Fibroblast of the conjunctiva (primary cell): ENCODE measurements around the gene NOS1AP.
A peak's percentile ranks its signal among the peaks of the same experiment; 100 is the strongest.

Source experiments
- DNase-seq: peaks from one replicate; pipeline ENCODE4 v3.0.0-alpha.2; 2010; ENCODE audit warnings: low read depth

Gene NOS1AP

DNA sequence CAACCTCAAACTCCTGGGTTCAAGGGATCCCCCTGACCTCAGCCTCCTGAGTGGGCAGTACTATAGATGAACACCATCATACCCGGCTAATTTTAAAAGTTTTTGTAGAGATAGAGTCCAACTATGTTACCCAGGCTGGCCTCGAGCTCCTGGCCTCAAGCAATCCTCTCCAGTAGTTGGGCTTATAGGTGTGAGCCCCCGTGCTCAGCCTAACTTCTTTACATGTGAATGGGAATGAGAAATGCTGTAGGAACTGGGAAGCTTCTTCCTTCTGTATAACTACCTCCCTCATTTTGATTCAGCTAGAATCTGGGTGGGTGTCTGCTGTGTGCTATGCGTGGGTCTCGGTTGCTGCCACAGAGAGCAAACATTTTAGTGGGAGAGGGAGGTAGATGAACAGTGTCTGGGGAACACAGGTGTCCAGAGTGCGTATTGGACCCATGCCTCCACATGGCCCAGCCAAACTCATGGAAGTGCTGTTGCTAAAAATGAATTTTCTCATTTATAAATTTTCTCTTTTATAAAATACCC is 150.6 kb downstream of the NOS1AP start:
- no peak for DNase-seq

DNA sequence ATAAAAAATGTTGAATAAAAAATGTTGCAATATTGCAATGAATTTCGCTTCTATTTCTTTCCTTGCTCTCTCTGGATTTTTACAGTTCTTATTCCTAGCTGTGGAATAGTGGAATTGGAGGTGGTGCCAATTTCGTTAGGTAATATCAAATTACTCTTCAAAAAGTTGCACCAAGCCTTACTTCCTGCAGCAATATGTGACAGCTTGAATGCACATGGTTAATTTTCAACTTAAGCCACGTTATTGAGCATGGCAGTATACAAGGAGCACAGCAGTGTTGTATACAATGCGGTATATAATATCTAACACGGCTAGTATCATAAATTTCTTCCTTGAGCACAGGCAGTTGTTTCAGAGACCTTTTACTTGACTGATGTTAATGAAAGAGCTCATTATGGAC is 152.5 kb downstream of the NOS1AP start:
- no peak for DNase-seq

DNA sequence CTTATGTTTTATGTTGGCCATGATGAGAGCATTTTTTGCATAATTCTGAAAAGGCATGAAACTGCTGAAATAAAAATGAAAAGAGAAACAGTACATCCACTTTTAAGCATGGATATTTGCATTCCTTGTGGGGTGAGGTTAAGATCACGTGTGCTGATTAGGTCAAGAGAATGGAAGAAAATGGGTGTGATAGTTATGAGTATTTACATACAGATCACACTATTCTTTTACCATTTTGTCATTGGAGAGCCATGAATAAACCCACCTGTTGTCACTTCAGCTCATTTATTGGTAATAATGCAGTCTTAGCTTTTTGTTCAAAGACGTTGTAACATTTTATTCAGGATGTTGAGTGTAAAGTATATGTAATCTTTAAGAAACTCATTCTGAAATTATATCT is 153.2 kb downstream of the NOS1AP start:
- no peak for DNase-seq

DNA sequence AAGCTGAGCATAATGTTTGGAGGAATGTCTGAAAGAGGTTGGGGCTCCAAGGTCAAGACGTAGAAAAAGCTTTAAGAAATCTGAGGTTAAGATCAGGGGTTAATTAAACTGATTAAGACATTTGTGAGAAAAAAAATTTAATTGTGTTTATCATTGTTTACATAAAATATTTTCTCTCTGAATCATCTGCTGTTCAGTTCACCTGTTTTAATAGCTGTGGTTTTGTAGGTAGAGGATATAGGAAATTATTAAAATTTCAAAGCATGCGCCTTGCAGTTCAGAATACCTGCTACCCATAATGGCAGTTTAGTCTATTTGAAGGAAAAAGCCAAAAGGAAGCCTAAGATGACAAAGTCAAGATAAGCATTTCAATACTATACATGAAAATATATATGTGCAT is 154.0 kb downstream of the NOS1AP start:
- DNase-seq = no peak

DNA sequence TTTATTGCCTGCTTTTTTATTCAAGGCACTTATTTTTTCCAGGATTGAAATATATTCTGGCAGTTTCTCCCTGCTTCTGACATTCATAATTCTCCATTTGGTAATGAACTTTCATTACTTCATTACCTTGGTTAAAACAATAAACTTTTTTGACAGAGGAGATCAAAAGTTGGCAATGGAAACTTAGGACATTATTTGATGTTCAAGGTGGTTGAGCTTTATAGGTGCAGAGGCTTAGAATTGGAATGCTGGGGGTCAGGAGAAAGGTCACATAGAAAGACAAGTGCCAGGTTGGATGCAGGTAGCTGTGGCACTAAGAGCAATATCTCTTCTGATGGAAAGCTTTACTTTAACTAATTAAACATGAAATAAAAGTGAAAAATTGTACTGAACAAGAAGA is 154.8 kb downstream of the NOS1AP start:
- DNase-seq = no peak

DNA sequence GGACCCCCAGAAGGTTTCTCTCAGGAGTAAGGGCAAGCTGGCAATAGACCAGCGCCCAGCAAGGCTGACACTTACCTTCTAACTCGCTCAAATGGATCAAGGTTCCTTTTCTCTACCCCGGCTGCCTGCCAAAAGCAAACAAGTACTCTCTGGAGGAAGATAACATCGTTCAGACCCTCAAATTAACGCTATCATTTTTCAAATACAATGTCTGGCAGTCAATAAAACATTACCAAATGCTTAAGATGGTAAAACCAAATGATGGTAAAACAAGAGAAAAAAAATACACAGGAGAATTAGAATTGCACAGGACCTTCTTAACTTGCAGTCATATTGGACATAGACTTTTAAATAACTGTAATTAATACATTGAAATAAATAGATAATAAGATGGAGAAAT is 159.1 kb downstream of the NOS1AP start:
- no peak for DNase-seq

DNA sequence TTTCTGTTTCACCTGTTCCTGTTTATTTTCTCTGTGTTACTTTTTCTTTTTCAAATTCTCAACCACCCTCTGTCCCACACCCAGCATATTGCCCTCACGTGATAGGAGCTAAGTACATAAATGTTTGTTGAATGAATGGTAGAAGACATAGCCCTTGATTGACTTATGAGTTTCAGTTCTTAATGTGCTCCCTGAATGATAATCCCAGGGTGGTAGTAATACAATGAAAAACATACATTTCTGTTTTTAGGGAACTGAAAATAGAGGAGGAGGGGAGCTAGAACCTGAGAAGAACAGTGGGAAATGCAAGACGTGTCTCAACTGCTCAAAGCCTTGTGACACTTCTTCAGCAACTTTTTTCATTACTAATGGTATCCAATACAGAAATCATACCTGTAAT is 160.1 kb downstream of the NOS1AP start:
- DNase-seq = no peak

DNA sequence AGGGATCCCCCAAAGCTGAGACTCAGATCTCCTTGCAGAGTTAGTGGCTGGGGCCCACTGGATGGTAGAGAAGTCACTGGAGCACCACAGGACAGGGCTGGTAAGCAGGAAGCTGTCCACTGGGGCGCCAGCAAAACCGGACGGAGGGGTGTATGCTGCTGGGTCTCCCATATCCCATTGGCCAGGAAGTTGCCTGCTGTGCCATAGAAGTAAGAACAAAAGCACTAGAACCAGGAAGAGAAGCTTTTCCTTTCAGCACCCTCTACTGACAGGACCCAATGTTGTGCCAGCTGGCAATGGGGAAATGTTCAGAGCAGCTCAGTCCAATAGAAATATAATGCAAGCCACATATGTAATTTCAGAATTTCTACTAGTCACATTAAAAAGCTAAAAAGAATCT is 160.6 kb downstream of the NOS1AP start:
- no peak for DNase-seq

DNA sequence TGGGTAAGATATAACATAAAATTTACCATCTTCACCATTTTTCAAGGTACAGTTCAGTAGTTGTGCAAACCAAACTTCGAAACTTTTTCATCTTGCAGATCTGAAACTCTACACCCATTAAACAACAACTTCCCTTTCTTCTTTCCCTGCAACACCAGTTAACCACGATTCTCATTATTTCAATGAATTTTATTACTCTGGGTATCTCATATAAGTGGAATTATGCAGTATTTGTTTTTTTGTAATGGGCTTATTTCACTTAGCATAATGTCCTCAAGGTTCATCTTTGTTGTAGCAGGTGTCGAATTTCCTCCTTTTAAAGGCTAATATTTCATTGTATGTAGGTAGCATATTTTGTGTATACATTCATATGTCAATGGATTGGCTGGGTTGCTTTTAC is 161.0 kb downstream of the NOS1AP start:
- no peak for DNase-seq

DNA sequence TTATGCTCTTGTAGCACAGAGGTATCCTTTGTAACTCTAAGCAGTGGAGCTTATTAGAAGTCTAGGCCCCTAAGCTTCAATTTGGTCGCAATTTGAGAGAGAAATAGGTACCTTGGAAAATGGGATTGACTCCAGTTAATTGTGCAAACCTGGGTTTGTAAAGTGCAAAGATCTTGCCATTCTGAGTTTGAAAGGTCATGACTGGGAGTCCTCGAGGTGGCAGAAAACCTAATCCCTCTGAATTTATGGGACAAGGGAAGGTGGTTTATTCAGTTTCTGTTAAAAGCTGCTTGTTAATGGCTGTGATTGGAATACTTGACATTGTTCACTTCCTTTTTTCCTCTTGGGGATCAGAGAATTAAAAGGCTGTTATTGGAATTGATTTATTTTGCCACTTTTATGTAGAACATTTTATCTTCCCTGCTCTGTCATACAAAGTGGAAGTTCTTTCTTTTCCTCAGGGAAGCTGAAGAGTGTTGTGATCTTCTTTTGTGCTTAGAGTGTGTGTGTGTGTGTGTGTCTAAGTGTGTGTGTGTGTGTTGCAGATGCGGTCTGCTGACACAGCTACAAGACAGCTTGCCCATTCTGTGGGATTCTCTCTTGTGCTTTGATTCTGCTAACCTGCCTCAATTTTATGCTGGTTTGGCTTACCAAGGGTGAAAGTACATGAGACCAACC is 162.7 kb downstream of the NOS1AP start:
- DNase-seq = no peak

DNA sequence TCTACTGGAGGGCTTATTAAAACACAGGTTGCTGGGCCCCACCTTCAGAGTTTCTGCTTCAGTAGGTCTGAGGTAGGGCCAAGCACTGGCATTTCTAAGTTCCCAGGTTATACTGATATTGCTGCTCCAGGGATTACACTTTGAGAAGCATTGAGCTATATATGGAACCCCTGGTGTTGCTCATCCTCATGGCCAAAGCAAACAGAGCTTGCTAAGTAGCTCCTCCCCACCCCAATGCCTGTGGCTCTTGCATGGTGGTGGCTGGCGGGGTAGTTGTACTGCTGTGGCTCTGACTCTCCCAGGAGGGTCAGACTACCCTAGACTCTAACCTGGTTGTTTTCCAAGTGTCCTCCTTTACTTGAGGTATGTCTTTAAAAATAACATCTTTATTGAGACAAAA is 163.6 kb downstream of the NOS1AP start:
- no peak for DNase-seq

DNA sequence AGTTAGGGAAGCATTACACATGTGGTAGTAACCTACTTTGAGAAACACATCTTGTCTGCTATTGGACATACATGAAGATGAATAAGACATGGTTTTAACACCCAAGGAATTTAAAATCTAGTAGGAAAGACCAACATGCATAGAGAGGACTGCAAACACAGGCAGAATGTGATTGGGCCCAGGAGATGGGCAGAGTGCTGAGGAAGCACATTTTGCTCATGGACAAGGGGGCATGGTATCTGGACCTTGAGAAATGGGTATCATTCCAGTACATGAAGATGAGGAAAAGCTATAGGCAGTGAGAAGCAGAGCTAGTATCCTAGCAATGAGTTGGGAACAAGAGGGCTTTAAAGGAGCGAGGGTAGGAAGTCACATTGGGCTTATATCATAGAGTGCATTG is 164.4 kb downstream of the NOS1AP start:
- no peak for DNase-seq

DNA sequence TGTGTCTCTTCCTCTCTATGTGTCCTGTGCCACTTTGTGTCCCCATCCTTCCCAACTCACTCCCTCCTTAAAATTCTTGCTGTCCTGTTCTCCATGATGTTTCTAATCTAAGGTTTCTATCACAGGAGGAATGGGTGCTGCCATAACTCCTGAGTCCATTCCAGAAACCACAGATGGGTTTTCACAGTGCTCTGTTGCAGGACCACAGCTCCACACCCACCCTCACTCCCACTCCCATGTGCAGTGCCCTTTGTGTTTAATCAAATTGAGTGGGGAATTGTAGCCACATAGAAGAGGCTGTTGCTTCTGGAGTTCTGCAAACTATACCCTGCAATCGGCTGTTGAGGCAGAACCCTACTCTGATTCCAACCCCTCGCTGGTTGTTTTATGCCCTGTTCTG is 165.1 kb downstream of the NOS1AP start:
- DNase-seq = no peak

DNA sequence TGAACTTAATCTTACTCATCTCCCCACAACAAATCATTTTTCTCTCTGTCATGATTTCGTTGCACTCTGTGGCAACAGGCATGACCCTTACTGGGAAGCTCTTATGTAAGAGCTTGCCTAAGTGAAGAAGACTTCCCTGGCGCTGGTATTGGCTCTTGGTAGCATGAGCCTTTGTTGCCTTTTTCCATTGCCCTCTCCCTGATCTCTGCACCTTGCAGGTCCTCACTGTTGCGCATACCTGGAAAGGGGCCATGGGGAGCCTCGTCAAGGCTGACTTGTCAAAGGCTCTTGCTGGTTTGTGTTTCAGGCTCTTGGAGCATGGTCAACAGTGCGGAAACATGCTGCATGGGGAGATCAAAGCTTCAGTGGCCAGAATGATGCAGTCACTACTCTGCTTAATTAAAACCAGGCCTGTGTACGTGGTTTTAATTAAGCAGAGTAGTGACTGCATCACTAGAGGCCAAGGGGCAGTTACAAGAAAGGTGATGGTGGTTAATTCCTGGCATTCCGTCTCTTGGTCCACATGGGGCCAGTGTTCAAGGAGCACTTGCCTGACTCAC is 165.8 kb downstream of the NOS1AP start:
- DNase-seq = peak; percentile 59

DNA sequence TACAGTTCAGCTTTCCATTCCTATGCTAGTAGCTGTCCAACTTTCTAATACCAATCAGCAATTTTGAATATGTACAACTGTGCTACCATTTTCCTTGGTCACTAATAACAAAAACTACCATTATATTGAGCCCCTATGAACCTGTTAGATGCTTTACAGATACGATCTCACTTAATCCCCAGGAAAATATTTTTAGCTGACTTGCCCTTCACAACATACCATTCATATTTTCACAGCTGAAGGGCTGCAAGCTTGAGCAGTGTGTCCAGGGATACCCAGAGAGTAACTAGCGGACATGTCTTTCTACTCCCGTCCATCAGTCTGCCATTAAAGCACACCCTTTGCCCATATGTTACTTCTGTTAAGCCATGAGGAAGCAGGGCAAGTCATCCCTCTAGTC is 166.7 kb downstream of the NOS1AP start:
- DNase-seq = no peak

DNA sequence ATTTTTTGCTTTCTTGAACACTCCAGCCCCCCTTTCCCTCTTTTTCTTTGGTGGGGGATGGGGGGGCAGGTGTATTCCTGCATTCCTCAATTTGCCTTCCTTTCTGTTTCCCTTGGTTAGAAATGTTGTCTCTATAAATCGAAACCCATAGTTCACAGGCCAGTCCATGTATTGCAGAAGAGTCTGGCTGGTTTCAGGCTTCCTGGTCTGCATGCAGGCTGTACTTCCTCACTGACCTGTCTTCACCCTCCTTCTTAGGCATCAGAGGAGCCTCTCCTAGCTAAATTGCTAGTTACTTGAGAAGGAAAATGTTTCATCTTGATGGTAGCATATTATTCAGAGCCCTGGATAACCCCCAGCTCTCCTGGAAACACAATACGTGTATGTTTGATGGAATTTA is 167.1 kb downstream of the NOS1AP start:
- no peak for DNase-seq

DNA sequence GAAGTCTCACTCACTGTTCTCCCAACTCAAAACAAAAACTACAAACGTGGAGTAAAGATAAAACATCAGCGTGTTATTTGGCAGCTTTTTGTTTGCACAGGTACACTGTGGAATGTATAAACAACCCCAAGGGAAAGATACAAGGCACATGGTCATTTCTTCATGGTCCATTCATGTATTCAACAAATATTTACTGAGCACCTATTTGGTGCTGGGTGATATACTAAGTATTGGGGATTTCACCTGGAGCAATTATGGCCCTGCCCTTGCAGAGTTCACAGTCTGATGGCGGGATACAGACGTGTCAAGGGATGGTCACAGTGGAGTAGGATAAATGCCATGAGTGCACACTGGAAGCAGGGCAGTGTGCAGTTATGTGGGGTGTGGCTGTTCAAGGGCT is 171.1 kb downstream of the NOS1AP start:
- DNase-seq = no peak

DNA sequence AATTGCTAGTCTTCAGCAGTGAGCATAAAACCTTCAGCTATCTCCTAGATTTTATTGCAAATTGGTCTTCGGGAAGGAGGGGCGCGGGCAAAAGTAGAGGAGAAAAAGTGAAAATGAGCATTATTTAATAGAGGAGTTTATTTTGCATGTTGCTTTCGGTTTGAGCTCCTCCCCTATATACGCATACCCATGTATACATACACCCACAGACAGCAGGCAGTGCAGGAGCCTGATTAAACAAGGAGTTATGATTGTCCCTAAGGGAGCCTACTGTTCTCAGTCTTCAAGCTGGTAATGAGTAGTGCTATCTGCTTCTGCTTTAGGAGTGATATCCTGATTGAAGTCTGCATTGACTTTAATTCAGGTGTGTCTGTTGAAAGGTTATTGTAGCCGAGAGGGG is 173.3 kb downstream of the NOS1AP start:
- DNase-seq = no peak

DNA sequence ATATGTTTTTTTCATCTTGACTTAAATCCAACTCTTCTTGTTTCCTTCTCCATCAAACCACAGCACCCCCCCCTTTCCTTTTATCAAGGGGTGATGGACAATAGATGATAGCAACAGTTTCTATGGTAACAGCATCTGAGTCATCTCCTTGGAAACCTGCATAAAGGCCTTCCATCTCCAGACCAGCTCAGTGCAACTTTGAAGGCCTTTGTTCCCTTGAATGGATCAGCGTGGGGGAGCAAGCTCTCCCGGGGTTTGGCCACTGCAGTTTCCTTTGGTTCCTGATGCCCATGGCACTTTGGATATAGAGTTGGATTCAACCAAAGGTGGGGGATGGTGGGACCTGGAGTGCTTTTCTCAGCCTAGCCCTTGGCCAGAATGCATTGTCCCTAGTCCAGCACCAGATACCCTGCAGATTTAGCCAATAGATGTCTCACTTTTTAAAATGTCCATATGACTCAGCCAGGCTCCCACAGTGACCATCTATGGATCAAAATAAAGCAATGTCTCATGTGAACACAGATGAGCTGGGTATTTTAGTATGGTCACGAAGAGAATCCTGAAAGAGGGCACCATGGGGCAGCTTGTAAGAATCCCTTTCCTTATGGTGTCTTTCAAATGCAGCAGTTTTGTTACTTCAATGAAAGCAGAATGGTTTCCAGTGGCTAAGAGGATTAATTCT is 179.5 kb downstream of the NOS1AP start:
- DNase-seq = no peak

DNA sequence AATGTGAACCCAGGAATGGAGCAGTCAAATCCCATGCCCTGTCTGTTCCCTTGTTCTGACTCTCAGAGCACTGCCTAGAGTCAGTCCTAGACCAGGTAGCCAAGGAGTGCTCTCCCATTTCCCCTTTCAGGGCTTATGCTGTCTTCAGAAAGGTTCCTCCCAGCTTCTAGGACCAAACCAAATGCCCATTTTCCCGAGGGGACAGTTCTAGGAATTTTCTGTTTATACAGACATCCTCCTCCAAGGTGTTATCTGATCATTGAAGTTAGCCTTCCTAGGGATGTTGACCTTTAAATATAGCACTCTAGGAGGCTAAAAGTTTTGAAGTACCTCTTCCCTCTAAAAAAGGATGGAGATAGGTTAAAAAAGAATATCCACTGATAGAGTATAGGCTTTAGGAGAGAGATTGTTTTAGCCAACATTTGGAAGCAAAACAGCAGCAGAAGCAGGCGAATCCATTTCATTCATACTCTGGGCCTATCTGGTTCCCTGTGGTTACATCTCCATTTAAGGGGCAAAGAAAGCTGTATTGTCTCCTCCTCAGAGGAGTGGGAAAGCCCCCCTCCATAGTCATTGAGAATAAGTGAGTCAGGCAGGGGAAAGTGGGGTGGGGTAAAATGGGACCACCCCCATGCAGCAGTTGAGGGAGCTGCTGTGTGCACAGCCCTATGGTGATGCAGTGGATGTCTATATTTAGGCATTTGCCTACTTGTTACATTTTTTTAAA is 180.7 kb downstream of the NOS1AP start:
- DNase-seq = no peak

DNA sequence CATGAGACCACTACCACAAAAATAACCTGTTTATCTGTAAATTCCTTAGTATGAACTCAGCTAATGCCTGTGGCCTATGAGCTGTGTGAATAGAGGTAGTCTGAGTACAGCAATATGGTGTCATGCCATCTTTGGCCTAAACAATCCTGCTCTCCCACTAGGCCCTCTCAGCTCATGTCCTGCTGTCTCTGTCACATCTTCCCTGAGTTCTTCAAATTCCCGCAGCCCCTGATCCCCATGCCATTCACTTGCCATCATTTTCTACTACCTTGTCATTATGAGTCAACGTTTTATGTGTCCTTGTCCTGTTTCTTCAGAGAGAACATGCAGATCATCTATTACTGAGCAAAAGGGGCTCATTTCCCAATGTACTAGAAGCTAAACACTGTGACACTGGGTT is 181.6 kb downstream of the NOS1AP start:
- no peak for DNase-seq

DNA sequence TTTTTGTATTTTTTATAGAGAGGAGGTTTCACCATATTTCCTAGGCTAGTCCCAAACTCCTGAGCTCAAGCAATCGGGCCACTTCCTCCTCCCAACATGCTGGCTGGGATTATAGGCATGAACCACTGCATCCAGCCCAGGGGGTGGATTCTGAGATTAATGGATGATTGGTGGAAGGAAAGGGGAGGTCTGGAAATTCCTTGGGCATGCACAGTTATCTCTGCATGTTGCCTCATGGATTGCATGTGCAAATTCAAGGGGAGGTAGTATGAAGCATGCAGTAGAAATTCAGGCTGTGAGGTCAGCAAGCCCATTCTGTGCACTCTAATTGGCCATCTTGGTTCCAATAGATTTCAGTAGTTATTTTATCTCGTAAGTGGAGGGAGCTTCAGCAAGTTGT is 182.7 kb downstream of the NOS1AP start:
- DNase-seq = no peak

DNA sequence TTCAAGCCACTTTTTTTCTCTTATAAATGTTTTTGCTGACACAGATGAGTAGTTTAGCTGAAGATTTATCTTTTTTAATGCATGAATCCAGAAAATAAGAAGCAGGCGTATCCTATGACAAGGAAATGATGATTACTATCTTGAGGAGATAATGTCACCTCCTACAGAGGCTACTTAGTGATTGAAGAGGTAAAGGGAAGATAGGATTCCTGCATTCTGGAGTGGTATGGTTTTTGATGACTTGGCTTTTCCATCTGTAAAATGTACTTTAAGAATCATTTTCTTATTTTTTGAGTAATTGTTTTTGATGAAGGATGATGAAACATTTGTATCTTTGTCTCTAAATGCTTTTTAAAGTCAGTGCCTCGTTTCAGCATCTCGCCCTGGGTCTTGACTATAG is 184.3 kb downstream of the NOS1AP start:
- no peak for DNase-seq
